ES-I3 (cell line): ENCODE results near the gene RHBDL3.

Experiments used
- H3K36me3 ChIP-seq: 2 replicates; pipeline ENCODE4 v1.6.1; 2013; ENCODE audit warnings: mild to moderate bottlenecking, low read length, control low read depth, moderate library complexity; ENCODE audit not compliant: insufficient read depth
- H3K4me1 ChIP-seq: 2 replicates; pipeline ENCODE4 v1.6.1; 2013; ENCODE audit warnings: mild to moderate bottlenecking, control low read depth, low read length; ENCODE audit not compliant: insufficient read depth
- H3K9ac ChIP-seq: 2 replicates; pipeline ENCODE4 v1.6.1; 2013; ENCODE audit warnings: low read depth, mild to moderate bottlenecking, low read length, moderate library complexity
- H3K9me3 ChIP-seq: 2 replicates; pipeline ENCODE4 v1.6.1; 2013; ENCODE audit warnings: mild to moderate bottlenecking, low read length, moderate library complexity; ENCODE audit not compliant: control insufficient read depth, insufficient read depth

RHBDL3 gene

DNA sequence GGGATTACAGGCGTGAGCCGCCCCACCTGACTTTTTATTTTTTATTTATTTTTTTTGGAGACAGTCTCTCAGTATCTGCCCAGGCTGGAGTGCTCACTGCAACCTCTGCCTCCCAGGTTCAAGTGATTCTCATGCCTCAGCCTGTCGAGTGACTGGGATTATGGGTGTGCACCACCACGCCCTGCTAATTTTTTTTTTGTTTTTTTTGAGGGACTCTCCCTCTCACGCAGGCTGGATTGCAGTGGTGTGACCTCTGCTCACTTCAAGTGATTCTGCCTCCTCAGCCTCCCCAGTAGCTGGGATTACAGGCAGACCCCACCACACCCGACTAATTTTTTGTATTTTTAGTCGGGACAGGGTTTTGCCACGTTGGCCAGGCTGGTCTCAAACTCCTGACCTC lies 92.0 kb downstream of the RHBDL3 start:
- Histone ChIP-seq H3K4me1 (peaks cover 9% of the 10 kb centered on the region), H3K9ac (no peak overlapping the region), H3K9me3 (no peaks in the 10 kb centered on the region), H3K36me3 (peaks cover 34% of the 10 kb centered on the region)

DNA sequence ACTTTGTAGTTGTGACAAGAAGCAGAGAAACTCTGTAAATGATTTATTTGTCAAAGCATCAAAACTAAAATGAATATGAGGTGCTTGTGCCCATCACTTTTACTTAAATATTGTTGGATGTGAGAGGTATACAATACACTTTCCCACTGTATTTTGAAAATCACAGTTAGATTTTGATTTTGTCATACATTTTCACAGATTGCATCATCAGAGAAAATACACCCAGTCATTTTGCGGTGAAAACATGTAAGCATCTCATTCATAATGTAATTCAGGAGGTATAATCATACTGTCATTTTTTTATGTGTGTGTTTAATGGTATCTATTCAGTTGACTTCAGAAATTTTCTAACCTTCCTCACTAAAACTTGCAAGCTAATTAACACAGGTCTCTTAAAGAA lies 95.6 kb downstream of the RHBDL3 start:
- H3K9ac ChIP-seq, result no peak overlapping the region
- no peaks in the 10 kb centered on the region for H3K9me3 ChIP-seq
- no peaks in the 10 kb centered on the region for H3K4me1 ChIP-seq
- H3K36me3 ChIP-seq, result peaks cover 40% of the 10 kb centered on the region

DNA sequence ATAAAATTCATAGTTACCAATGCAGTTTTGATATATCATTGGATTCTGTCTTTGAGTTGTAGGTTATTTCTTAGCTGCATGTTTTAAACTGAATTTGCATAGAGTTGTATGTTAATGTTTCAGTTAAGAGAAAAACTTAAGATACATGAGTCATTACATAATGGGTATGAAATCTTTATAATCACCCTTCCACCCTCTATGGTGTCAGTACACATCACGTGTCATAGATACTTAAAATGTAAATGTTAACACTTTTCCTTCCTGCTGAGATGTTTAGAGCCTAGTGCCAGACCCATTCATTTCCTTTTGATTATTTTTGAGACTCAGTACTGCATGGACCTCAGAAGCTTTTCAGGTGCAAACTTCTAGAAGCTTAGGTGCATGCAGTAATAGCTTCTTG lies 104.8 kb downstream of the RHBDL3 start:
- Histone ChIP-seq H3K36me3 (peaks cover 59% of the 10 kb centered on the region), H3K4me1 (no peaks in the 10 kb centered on the region), H3K9ac (no peak overlapping the region), H3K9me3 (no peaks in the 10 kb centered on the region)
